HG02588 (cell line): ENCODE results near the gene CHRNA7.
"Not testable (repeated sequence)": the region's sequence is repeated elsewhere in the genome, so short reads cannot be mapped to it uniquely, and the experiment has no call there.

Experiments used
- ATAC-seq: cut with Tn5 transposase; IDR thresholded peaks from one replicate; pipeline ENCODE4 v1.9.1; 2021; ENCODE audit warnings: mild to moderate bottlenecking, moderate library complexity; ENCODE audit not compliant: unreplicated experiment

Gene CHRNA7

GRCh38 chr15:32166270-32166669 is 136.0 kb downstream of the CHRNA7 start:
- not testable (repeated sequence) for ATAC-seq

- not testable (repeated sequence) for ATAC-seq
Measured at GRCh38 chr15:32167913-32168312, 137.6 kb downstream of the CHRNA7 start.

GRCh38 chr15:32180579-32180978 is 150.3 kb downstream of the CHRNA7 start:
- ATAC-seq, result not testable (repeated sequence)

GRCh38 chr15:32193780-32194179 is 163.5 kb downstream of the CHRNA7 start:
- not testable (repeated sequence) for ATAC-seq

- not testable (repeated sequence) for ATAC-seq
Measured at GRCh38 chr15:32196206-32196605, 165.9 kb downstream of the CHRNA7 start.

GRCh38 chr15:32198938-32199337 is 168.6 kb downstream of the CHRNA7 start:
- ATAC-seq, result not testable (repeated sequence)

GRCh38 chr15:32209081-32209480 is 178.8 kb downstream of the CHRNA7 start:
- ATAC-seq, result not testable (repeated sequence)

GRCh38 chr15:32218666-32219065 is 188.4 kb downstream of the CHRNA7 start:
- no peak for ATAC-seq
